ENCODE results near the gene MRTFA.
"Not testable (repeated sequence)": the region's sequence is repeated elsewhere in the genome, so short reads cannot be mapped to it uniquely, and the experiment has no call there.

The MRTFA gene

GRCh38 chr22:40636380-40637182, at the start of gene MRTFA:
MRTFA (minus strand) TSS chr22:40636719.
- DNase-seq, result peak; percentile 99

GRCh38 chr22:40685406-40685805, 48.9 kb upstream of the MRTFA start:
- DNase-seq, result no peak

DNA sequence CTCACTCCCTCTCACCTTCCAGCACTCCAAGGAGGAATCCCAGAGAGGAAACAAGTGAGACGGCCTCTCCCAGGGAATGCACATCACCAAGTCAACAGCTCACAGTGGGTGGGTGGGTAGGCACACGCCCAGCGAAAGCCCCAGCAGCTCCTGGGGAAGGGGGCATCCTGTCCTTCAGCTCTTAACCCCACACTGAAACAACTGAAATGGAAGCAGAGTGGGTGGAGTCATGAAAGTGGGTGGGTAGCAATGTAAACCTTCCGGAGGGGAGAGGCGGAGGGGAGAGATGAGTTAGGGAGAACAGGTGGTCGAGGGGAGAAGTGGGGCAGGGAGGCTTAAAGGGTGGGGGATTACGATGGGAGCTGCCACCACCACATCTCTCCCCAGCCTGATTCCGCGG, 48.2 kb upstream of the MRTFA start:
- no peak for DNase-seq

GRCh38 chr22:40681451-40681850, 44.9 kb upstream of the MRTFA start:
- DNase-seq, result no peak

GRCh38 chr22:40680819-40681183, 44.3 kb upstream of the MRTFA start:
- no peak for DNase-seq

- peak; percentile 13 for DNase-seq
These were observed 43.7 kb upstream of the MRTFA start for GRCh38 chr22:40679964-40680818.

GRCh38 chr22:40679249-40679963, 42.9 kb upstream of the MRTFA start, which contains the start of gene MCHR1:
MCHR1 (plus strand) TSS chr22:40679484; CDS start chr22:40679653, 169 bp downstream.
- DNase-seq, result no peak

GRCh38 chr22:40678493-40679248, 42.2 kb upstream of the MRTFA start:
- no peak for DNase-seq

- DNase-seq, result no peak
These were observed 40.1 kb upstream of the MRTFA start for GRCh38 chr22:40676644-40677043.

- not testable (repeated sequence) for DNase-seq
These were observed 39.6 kb upstream of the MRTFA start for GRCh38 chr22:40676166-40676565.

DNA sequence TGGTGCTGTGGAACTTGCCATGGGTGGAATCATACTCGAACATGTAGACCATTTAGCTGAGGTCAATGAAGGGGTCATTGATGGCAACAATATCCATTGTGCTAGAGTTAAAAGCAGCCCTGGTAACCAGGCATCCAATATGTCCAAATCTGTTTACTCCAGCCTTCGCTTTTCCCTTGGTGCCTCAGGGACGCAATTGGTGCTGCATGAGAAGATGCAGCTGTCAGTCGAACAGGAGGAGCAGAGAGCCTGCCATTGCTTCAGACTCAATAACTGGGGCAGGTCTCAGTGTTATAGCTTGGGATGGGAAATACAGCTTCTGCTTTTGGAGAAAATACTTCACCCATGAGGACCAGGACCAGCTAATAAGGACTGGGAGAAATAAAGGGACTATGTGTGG, 37.8 kb upstream of the MRTFA start:
- no peak for DNase-seq

- no peak for DNase-seq
These were observed 36.5 kb upstream of the MRTFA start for GRCh38 chr22:40673017-40673416.

- DNase-seq, result no peak
These were observed 35.4 kb upstream of the MRTFA start for GRCh38 chr22:40671796-40672360.

DNA sequence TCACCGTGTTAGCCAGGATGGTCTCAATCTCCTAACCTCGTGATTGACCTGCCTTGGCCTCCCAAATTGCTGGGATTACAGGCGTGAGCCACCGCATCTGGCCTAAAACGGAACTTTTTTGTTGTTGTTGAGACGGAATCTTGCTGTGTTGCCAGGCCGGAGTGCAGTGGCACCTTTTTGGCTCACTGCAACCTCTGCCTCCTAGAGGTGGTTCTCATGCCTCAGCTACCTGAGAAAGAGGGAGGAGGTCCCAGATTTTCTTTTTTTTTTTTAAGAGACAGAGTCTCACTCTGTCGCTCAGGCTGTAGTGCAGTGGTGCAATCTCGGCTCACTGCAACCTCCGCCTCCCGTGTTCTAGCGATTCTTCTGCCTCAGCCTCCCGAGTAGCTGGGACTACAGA, 34.9 kb upstream of the MRTFA start:
- DNase-seq, result no peak

- DNase-seq, result no peak
These were observed 33.5 kb upstream of the MRTFA start for GRCh38 chr22:40670058-40670457.

DNA sequence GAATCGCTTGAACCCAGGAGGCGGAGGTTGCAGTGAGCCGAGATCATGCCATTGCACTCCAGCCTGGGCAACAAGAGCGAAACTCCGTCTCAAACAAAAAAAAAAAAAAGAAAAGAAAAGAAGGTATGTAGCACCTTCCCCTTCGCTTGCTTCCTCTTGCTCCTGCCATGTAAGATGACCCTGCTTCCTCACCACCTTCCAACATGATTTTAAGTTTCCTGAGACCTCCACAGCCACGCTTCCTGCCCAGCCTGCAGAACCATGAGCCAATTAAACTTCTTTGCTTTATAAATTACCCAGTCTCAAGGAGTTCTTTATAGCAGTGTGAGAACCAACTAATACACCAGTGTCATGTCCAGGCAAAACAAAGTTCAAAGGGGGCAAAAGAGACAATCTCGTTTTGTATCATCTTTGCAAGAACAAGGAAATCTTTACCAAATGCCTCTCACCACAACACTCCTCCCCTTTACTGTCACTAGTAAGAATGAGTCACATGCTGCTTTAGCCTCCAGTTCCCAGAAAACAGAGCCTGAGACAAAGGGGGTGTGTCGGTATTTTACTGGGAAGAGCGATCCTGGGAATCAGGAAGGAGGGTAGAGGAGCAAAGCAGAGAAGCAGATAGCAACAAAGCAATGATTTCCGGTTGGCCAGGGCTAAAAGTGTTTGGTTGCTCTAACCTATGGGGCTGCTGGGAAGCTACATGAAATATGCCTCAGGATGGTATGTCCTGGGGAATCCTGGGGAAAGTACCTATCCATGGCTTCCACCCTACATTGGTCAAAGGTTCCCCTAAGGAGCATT, 32.3 kb upstream of the MRTFA start:
- DNase-seq, result peak; percentile 32

GRCh38 chr22:40666151-40666848, 29.8 kb upstream of the MRTFA start:
- no peak for DNase-seq

GRCh38 chr22:40665312-40665711, 28.8 kb upstream of the MRTFA start:
- no peak for DNase-seq

- no peak for DNase-seq
These were observed 25.2 kb upstream of the MRTFA start for GRCh38 chr22:40661671-40662070.

- DNase-seq, result no peak
These were observed 24.2 kb upstream of the MRTFA start for GRCh38 chr22:40660730-40661129.

GRCh38 chr22:40659166-40659565, 22.6 kb upstream of the MRTFA start:
- DNase-seq, result no peak
